HG03354 (cell line): ENCODE data around the gene FOXN3.

Source experiments
- ATAC-seq: cut with Tn5 transposase; IDR thresholded peaks from one replicate; pipeline ENCODE4 v1.9.1; 2021; ENCODE audit warnings: mild to moderate bottlenecking; ENCODE audit not compliant: unreplicated experiment, poor library complexity, severe bottlenecking

Gene FOXN3

DNA sequence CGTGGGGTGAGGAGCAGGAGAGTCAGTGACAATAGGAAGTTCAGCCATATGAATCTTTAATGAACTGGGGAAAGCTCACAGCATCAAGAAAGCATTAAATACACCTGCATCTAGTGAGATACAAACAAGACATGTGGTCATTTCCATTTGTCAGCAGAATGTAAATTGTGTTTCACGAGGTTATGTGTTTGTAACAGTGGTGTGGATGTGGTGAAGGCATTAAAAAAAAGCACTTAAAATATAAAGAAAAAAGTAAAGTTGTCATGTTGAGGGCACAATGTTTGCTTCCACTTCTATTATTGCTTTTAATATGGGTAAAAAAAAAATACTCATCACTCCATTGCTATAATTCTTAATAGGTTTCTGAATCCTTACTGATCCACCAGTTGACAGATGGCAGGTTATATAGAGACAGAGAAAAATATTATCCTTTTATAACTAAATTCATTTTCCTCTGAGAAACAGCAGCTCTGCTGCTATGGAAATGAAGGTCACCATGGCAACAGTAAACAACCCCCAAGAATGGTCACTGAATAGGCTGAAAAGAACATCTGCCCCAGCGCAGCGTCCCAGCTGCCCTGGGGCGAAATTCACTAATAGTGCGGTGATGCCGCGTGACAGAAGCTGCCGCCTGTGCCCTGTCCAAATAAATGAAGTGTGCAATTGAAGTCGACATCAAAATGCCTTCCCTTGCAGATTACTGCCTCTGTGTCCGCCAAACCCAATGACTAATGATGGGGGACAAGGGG is 226.1 kb downstream of the FOXN3 start:
- no peak for ATAC-seq

DNA sequence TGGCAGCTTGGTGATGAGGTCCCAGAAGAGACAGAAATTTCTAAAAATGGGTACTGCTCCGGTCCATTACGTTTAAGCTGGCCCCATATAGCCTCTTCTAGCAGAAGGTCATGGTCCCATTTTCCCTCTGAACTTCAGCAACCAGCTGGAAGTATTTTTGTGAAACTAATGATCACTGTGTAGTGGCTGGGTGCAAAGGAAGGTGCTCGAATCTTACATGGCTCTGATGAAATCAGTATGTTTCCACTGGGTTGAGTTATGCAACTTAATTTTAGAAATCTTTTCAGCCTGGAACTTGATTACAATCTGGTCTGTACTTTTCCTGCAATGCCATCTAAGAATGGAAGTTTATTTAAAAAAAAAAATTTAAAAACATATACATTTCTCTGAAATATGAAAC is 228.5 kb downstream of the FOXN3 start:
- ATAC-seq: no peak

DNA sequence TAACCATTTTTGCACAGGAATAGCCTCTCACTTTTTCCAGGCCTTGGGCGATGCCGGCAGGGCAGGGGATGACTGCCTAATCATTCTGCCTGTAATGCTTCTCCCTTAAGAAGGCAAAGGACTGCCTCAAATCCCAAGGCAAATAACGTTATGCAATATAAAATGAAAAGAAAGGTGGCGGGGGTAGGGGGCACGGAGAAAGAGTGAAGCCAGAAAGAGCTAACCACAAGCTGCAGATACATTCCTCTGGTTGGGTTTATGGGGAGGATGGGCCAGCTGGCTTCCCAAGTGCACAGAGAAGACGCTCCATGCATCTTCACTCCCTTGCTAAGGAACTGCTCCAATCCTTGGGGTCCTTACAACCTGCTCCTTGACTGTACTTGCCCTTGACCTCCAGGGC is 229.5 kb downstream of the FOXN3 start:
- no peak for ATAC-seq

DNA sequence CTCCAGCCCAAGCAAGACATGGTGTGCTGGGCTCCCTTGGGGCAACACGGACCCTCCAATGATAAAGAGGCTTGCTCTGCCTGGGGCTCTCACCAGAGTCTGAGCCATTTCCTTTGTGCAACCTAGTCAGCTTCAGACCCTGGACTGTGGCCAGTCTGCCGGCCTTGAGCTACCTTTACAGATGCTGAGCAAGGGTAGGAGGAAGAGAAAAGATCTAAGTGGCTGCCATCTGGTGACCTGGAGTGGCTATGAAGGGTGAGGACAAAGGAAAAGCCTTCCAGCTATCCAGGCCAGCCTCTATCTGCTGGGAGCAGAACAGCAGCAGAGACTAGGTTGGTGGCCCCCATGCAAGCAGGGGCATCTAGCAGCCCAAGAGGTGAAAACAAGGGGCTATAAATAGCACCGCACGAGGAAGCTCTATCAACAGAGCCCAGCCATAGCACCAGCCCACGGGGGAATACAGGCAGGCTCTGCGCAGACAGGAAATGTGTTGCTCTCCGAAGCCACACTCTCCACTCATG is 230.1 kb downstream of the FOXN3 start:
- ATAC-seq: peak; percentile 76

GRCh38 chr14:89185919-89186855 is 230.8 kb downstream of the FOXN3 start:
- no peak for ATAC-seq

GRCh38 chr14:89184952-89185351 is 232.1 kb downstream of the FOXN3 start:
- no peak for ATAC-seq

DNA sequence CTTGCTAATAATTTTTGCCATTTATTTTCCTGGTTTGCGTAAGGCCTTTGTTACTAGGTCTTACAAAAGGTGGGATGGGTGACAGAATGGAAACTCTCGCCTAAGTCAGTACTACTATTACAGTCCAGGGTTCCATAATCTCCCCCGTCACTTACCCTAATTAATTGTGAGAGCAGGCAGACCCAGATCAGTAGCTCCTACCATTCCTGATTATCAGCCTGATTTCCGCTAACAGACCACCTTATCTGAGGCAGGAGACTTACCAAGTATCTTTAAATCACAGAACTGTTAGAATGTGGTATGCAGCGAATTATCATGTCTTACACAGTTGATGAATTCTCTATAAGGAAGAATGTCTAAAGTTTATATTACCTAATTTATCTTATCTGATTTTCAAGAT is 234.7 kb downstream of the FOXN3 start:
- no peak for ATAC-seq

GRCh38 chr14:89180546-89180945 is 236.5 kb downstream of the FOXN3 start:
- ATAC-seq: no peak

GRCh38 chr14:89179891-89180404 is 237.1 kb downstream of the FOXN3 start:
- no peak for ATAC-seq

GRCh38 chr14:89178800-89179535 is 238.1 kb downstream of the FOXN3 start:
- no peak for ATAC-seq

- ATAC-seq: no peak
These were observed 238.7 kb downstream of the FOXN3 start for GRCh38 chr14:89178376-89178775.

- ATAC-seq: no peak
These were observed 240.9 kb downstream of the FOXN3 start for GRCh38 chr14:89175881-89176799.

DNA sequence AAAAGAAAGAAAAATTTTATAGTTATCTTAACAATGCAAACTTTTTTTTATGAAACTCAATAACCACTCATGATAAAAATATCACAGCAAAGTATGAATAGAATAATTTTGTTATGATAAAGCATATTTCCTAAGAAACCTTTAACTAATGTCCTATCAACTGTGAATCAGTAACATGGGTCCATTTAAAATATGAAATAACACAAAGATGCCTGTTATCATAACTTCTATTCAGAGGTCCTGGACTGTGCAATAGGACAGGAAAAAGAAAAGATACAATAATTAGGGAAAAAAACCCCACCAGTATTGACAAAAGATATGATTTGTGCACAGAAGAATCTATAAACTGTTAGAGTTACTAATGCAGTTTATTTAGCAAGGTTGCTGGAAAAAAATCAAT is 245.4 kb downstream of the FOXN3 start:
- ATAC-seq: no peak

- no peak for ATAC-seq
These were observed 245.9 kb downstream of the FOXN3 start for GRCh38 chr14:89171168-89171567.

DNA sequence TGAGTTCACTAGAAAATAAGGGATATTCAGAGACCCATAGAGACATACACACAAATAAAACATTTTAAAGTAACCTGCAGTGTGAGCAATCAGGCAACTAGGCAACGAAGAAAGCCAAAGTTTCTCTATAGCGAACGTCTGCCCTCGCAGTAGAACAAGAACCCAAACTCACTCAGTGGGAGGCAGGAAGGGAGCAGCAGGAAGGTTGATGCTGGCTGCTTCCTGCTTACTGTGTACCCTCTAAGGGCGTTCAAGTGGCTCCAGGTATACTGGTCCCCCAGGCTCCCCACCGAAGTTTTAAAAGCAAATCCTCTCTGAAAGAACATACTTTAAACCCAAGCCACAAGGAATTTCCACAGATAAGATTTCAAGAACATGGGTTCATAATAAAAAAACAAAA is 249.3 kb downstream of the FOXN3 start:
- no peak for ATAC-seq

- no peak for ATAC-seq
These were observed 250.4 kb downstream of the FOXN3 start for GRCh38 chr14:89166633-89167032.

DNA sequence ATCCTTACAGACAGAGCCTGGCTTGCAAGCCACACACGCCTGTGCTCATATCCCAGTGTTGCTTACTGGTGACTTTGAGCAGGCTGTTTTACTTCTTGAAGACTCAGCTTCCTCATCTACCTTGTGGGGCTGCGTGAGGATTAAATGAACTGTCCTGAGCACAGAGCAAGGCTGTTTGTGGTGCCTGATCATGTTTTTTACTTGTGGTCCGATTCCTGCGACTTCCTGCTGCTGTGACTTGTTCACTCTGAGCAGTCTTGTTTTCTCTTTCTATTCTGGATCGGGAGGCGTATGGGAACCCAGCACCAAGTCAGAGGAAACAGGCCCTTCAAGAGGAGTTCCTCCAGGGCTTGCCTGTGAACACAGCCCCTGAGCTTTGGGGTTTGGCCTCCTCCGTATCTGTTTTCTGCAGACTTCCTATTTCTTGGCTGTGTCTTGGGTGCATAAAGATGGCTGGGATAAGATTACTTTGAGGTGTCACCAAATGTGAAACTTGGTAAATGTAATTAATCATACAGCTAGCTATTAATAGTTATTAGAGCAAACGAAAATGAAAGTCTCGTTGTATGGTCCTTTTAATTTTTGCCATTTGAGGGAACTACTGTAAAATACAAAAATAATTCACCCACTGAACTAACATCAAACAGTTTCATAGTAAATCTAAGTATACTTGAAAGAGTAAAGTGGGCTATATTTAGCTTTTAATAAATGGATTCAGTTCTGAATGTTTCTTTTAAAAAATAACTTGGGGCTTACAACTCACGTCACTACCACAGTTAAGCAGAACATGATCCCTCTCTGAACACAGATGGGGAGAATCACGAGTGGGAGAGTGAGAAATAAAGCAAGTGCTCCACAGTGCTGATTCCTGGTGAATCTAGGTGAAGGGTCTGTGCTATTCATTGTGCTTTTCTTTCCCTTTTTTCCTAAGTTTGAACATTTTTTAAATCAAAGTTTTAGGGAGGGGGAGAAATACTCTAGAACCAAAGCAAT is 251.5 kb downstream of the FOXN3 start:
- peak; percentile 79 for ATAC-seq
